Panc1 (cell line): Measurements from ENCODE around the gene SMARCA5. TPM values are rescaled to one million over a fixed set of nuclear protein-coding genes. Genes with fewer than 3 reads are reported as not detected.

Experiments
- ATAC-seq: fragments of 200-7000 bp; cut with Tn5 transposase; 2 replicates; pipeline ENCODE4 v1.9.1; 2020; ENCODE audit warnings: mild to moderate bottlenecking, moderate library complexity
- BruUV-seq: library from RNA; stranded (reverse); fragments of 400-500 nt; replicated peaks from 2 replicates; lab custom pipeline; 2021; lab: Mats Ljungman, UMichigan
- CTCF ChIA-PET: fragments of 300-600 bp; sonication (Branson Sonifier 250); formaldehyde crosslinking; loops from one replicate; lab custom pipeline; 2022; ENCODE audit warnings: antibody characterized with exemption; lab: Charles Lee
- POLR2A ChIA-PET: fragments of 300-600 bp; sonication (Branson Sonifier 250); formaldehyde crosslinking; loops from one replicate; lab custom pipeline; 2022; ENCODE audit warnings: antibody characterized with exemption; lab: Charles Lee
- DNase-seq: peaks from one replicate; pipeline ENCODE4 v3.0.0-alpha.2; 2010; ENCODE audit warnings: low read depth, low spot score
- H3K27ac ChIP-seq: 2 replicates; pipeline ENCODE4 v1.5.1; 2011; ENCODE audit warnings: mild to moderate bottlenecking, low read length, inconsistent platforms
- H3K27me3 ChIP-seq: fragments of 200-500 bp; sonication (Bioruptor generic); 2 replicates; pipeline ENCODE4 v1.6.0; 2014; ENCODE audit warnings: low read length, inconsistent platforms; ENCODE audit not compliant: control insufficient read depth, insufficient read depth
- H3K36me3 ChIP-seq: fragments of 200-500 bp; sonication (Bioruptor generic); 2 replicates; pipeline ENCODE4 v1.5.1; 2014; ENCODE audit warnings: inconsistent platforms, mild to moderate bottlenecking, low read length, moderate library complexity; ENCODE audit not compliant: control insufficient read depth, insufficient read depth
- H3K4me1 ChIP-seq: 2 replicates; pipeline ENCODE4 v1.5.1; 2011; ENCODE audit warnings: inconsistent platforms, mild to moderate bottlenecking, low read length, moderate library complexity; ENCODE audit not compliant: control insufficient read depth, insufficient read depth
- H3K4me3 ChIP-seq, 2 experiments: 2 replicates each; pipeline ENCODE4 v1.5.1; 2011 to 2012; ENCODE audit warnings: low read depth in 2 of 2, low read length in 2 of 2, mild to moderate bottlenecking in 2 of 2, inconsistent platforms in 1 of 2, moderate library complexity in 1 of 2
- H3K9me3 ChIP-seq: fragments of 200-500 bp; sonication (Bioruptor generic); 2 replicates; pipeline ENCODE4 v1.5.1; 2014; ENCODE audit warnings: low read depth, mild to moderate bottlenecking, inconsistent platforms, low read length, moderate library complexity; ENCODE audit not compliant: control insufficient read depth, insufficient read depth
- CTCF ChIP-seq: fragments of 450-650 bp; IDR thresholded peaks from 2 replicates; pipeline ENCODE4 v1.5.1; 2017; ENCODE audit warnings: mild to moderate bottlenecking
- POLR2AphosphoS5 ChIP-seq: IDR thresholded peaks from 2 replicates; pipeline ENCODE4 v1.6.1; 2012; ENCODE audit warnings: mild to moderate bottlenecking, low read depth, low read length, moderate library complexity
- REST ChIP-seq, 2 experiments: IDR thresholded peaks; 2 replicates each; pipeline ENCODE4 v1.6.1; 2011 to 2012; ENCODE audit warnings: low read depth in 2 of 2, control low read depth in 1 of 2, low read length in 1 of 2, mild to moderate bottlenecking in 1 of 2, moderate library complexity in 1 of 2; ENCODE audit not compliant: insufficient read depth in 1 of 2
- SIN3A ChIP-seq: IDR thresholded peaks from 2 replicates; pipeline ENCODE4 v1.6.1; 2012; ENCODE audit warnings: low read depth, mild to moderate bottlenecking, low read length, moderate library complexity, borderline replicate concordance; ENCODE audit not compliant: insufficient read depth
- TCF7L2 ChIP-seq: IDR thresholded peaks from 2 replicates; pipeline ENCODE4 v1.6.1; 2011; ENCODE audit warnings: mild to moderate bottlenecking, low read depth, low read length, inconsistent platforms
- in situ Hi-C: cut with HindIII; loops from 2 replicates; pipeline ENCODE4 v1.10.0; 2016; ENCODE audit warnings: low sequenced_read_pairs, low pct_unique_long_range_greater_than_20kb
- intact Hi-C: fragments of 100-400 bp; cut with micrococcal nuclease; formaldehyde crosslinking; loops from one replicate; pipeline ENCODE4 v1.10.0; 2022; ENCODE audit not compliant: unreplicated experiment
- total RNA-seq: library from RNA; stranded (reverse); gene quantifications from one replicate; pipeline ENCODE4 v1.2.1, GENCODE V29; 2021; ENCODE audit not compliant: unreplicated experiment

The SMARCA5 gene
- total RNA-seq, 1 experiment from 2014 or later = 29.9 TPM

GRCh38 chr4:143558286-143558685 is 44.8 kb downstream of the SMARCA5 start:
- no TSS peak for BruUV-seq
- intact Hi-C loops = no loop called here

GRCh38 chr4:143558823-143559756 is 45.6 kb downstream of the SMARCA5 start:
- intact Hi-C loops = no loop called here
- Histone ChIP-seq H3K27me3 (no peaks in the 10 kb centered on the region), H3K27ac (no peak overlapping the region), H3K4me1 (no peaks in the 10 kb centered on the region), H3K4me3 (peak overlapping the region; percentile 51 to 65), H3K9me3 (no peaks in the 10 kb centered on the region), H3K36me3 (no peaks in the 10 kb centered on the region)
- ChIA-PET CTCF (no interaction called here), POLR2A (no interaction called here)
- TF ChIP-seq REST (IDR thresholded peaks at IDR 0.05; ENCODE audit: insufficient read depth in 1 of 2, low read depth in 2 of 2, low read length in 1 of 2) = no peak
- no peak for TF ChIP-seq TCF7L2
- no peak for TF ChIP-seq POLR2AphosphoS5
- TF ChIP-seq CTCF = peak; percentile 81
- DNase-seq (peak; percentile 47), ATAC-seq (peak; percentile 95)
- BruUV-seq = no TSS peak
- in situ Hi-C loops = no loop called here

More at GRCh38 chr4:143558286-143558685, 44.8 kb downstream of the SMARCA5 start:
- TF ChIP-seq POLR2AphosphoS5 (no peak), CTCF (no peak), SIN3A (no peak)
- Histone ChIP-seq H3K4me1 (no peaks in the 10 kb centered on the region), H3K27ac (no peak overlapping the region), H3K9me3 (no peaks in the 10 kb centered on the region), H3K27me3 (no peaks in the 10 kb centered on the region), H3K4me3 (0 out of 4 replicates have a peak overlapping the region, but pooled peaks of 1 of the 2 experiments have one; percentile 65), H3K36me3 (peaks cover 3% of the 10 kb centered on the region; the same call in 1 of the 2 replicates)
- ATAC-seq = no peak
- in situ Hi-C loops = no loop called here
- DNase-seq = no peak
- CTCF ChIA-PET = no interaction called here
- POLR2A ChIA-PET = no interaction called here
